PC-3 (cell line): ENCODE results near the gene ALCAM.

Experiments
- EZH2 ChIP-seq: fragments of 300-600 bp; sonication (generic); IDR thresholded peaks from one replicate; pipeline ENCODE4 v1.6.1; 2017; ENCODE audit warnings: antibody characterized with exemption, mild to moderate bottlenecking, low read length; ENCODE audit not compliant: unreplicated experiment
- TF ChIP-seq, protein P1 (sequence below): fragments of 300-600 bp; sonication (generic); conservative IDR thresholded peaks from 2 replicates; pipeline ENCODE4 v1.5.1; 2017; ENCODE audit warnings: antibody characterized with exemption, low read depth, mild to moderate bottlenecking, low read length

- TF ChIP-seq, protein P1, sequence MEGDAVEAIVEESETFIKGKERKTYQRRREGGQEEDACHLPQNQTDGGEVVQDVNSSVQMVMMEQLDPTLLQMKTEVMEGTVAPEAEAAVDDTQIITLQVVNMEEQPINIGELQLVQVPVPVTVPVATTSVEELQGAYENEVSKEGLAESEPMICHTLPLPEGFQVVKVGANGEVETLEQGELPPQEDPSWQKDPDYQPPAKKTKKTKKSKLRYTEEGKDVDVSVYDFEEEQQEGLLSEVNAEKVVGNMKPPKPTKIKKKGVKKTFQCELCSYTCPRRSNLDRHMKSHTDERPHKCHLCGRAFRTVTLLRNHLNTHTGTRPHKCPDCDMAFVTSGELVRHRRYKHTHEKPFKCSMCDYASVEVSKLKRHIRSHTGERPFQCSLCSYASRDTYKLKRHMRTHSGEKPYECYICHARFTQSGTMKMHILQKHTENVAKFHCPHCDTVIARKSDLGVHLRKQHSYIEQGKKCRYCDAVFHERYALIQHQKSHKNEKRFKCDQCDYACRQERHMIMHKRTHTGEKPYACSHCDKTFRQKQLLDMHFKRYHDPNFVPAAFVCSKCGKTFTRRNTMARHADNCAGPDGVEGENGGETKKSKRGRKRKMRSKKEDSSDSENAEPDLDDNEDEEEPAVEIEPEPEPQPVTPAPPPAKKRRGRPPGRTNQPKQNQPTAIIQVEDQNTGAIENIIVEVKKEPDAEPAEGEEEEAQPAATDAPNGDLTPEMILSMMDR = no peak
- TF ChIP-seq EZH2 = no peak
These were observed 96.9 kb downstream of the ALCAM start for GRCh38 chr3:105463620-105464019.
